ENCODE results near the gene IMPG1. TPM values are rescaled to one million over a fixed set of nuclear protein-coding genes. Genes with fewer than 3 reads are reported as not detected.

IMPG1 gene, protein sequence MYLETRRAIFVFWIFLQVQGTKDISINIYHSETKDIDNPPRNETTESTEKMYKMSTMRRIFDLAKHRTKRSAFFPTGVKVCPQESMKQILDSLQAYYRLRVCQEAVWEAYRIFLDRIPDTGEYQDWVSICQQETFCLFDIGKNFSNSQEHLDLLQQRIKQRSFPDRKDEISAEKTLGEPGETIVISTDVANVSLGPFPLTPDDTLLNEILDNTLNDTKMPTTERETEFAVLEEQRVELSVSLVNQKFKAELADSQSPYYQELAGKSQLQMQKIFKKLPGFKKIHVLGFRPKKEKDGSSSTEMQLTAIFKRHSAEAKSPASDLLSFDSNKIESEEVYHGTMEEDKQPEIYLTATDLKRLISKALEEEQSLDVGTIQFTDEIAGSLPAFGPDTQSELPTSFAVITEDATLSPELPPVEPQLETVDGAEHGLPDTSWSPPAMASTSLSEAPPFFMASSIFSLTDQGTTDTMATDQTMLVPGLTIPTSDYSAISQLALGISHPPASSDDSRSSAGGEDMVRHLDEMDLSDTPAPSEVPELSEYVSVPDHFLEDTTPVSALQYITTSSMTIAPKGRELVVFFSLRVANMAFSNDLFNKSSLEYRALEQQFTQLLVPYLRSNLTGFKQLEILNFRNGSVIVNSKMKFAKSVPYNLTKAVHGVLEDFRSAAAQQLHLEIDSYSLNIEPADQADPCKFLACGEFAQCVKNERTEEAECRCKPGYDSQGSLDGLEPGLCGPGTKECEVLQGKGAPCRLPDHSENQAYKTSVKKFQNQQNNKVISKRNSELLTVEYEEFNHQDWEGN
- not detected for total RNA-seq

DNA sequence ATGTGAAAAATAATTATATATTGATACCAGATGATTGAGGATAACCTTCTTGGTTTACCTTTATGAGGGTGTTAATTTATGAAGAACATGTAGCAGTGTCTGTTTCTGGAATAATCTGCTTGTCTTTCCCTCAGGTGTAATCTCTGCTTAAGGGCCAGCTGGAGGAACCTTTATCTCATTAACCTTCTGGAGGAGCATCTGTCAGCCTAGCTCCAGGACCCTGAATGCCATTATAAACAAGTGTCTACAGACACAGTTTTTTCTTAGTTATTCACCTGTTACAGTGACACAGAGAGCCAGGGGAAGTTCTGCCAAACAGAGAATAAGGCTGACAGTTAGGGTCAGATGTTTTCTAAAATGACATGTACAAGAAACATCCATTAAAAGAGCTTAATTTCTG lies at the start of gene IMPG1:
Gene IMPG1, minus strand, starts transcription at position 101 of the 400 bp plus-strand sequence. CDS start 174 bp downstream, outside the sequence.
- intact Hi-C loops (cut with DNase I) = no loop called here
- Histone ChIP-seq H3K9me3 (no peaks in the 10 kb centered on the region), H3K27ac (no peak within 1 kb of the TSS), H3K36me3 (no peaks in the 10 kb centered on the region), H3K4me1 (no peaks in the 10 kb centered on the region), H3K4me3 (no peak within 1 kb of the TSS), H3K27me3 (no peaks in the 10 kb centered on the region)
- TF ChIP-seq, protein P1, sequence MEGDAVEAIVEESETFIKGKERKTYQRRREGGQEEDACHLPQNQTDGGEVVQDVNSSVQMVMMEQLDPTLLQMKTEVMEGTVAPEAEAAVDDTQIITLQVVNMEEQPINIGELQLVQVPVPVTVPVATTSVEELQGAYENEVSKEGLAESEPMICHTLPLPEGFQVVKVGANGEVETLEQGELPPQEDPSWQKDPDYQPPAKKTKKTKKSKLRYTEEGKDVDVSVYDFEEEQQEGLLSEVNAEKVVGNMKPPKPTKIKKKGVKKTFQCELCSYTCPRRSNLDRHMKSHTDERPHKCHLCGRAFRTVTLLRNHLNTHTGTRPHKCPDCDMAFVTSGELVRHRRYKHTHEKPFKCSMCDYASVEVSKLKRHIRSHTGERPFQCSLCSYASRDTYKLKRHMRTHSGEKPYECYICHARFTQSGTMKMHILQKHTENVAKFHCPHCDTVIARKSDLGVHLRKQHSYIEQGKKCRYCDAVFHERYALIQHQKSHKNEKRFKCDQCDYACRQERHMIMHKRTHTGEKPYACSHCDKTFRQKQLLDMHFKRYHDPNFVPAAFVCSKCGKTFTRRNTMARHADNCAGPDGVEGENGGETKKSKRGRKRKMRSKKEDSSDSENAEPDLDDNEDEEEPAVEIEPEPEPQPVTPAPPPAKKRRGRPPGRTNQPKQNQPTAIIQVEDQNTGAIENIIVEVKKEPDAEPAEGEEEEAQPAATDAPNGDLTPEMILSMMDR (IDR thresholded peaks at IDR 0.05) = no peak
- DNase-seq (ENCODE audit: low spot score in 2 of 2) = no peak

DNA sequence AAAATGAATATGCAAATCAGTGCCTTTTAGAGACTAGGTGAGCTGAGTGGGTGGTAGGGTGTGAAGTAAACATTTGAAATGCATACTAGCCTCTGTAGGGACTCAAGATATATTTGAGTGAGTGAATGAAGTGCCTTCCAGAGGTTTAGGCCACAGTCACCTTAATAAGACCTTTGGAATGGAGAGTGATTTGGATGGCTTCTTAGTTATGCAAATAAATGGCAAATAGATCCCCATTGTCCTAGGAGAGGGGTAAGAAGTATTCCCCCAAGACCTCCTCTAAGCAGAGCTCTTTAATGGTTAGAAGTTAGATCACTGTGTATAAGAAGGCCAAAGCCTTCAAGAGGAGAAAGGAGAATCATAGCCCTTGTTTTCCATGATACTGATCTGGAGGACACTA lies 47.8 kb upstream of the IMPG1 start:
- H3K27ac ChIP-seq = no peak overlapping the region
- no peak overlapping the region for H3K4me3 ChIP-seq
- DNase-seq (ENCODE audit: low spot score in 2 of 2) = no peak
- intact Hi-C loops (cut with DNase I) = no loop called here
- peaks cover 0 to 8% of the 10 kb centered on the region in 2 donors for H3K9me3 ChIP-seq
- H3K27me3 ChIP-seq = no peaks in the 10 kb centered on the region
- H3K4me1 ChIP-seq = no peaks in the 10 kb centered on the region
- H3K36me3 ChIP-seq = no peaks in the 10 kb centered on the region
- TF ChIP-seq, protein P1 (IDR thresholded peaks at IDR 0.05) = no peak

DNA sequence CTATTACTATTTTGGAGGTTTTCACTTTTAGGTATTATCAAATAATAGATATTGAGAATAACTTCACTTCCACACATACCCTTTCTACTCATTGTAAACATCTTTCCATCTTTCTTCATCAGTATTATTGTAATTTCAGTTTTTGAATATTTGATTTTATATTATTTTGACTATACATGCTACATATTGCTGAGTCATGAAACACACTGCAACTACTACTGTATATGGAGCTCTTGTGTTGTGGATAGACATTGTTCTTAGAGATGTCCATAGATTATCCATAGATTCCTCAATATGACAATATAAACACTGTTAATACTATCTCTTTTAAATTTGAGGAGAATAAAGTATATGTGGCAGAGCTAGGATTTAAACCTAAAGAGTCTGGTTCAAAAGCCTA lies 819 bp upstream of the IMPG1 start:
- intact Hi-C loops (cut with DNase I) = no loop called here
- Histone ChIP-seq H3K27ac (no peak overlapping the region), H3K4me1 (no peaks in the 10 kb centered on the region), H3K27me3 (no peaks in the 10 kb centered on the region), H3K36me3 (no peaks in the 10 kb centered on the region), H3K9me3 (no peaks in the 10 kb centered on the region), H3K4me3 (no peak overlapping the region)
- TF ChIP-seq, protein P1 (IDR thresholded peaks at IDR 0.05) = no peak
- DNase-seq (ENCODE audit: low spot score in 2 of 2) = no peak

DNA sequence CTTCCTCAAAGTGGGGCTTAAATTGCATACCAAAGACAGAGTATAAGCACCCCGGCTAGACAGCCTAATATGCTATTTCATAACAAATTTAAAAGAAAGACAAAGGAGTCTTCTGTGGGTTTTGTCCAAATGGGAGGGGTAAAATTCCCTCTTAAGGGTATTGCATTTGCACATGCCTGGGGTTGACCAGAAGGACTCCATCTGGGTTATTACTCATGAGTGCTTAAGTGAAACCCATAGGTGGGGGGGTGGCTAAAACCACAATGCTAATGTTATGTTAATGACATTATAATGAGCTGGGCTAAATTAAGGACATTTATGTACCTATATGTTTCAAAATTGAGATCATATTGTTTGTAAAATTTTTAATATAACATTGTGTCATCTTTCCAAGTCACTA lies 15.0 kb downstream of the IMPG1 start:
- intact Hi-C loops (cut with DNase I) = no loop called here

DNA sequence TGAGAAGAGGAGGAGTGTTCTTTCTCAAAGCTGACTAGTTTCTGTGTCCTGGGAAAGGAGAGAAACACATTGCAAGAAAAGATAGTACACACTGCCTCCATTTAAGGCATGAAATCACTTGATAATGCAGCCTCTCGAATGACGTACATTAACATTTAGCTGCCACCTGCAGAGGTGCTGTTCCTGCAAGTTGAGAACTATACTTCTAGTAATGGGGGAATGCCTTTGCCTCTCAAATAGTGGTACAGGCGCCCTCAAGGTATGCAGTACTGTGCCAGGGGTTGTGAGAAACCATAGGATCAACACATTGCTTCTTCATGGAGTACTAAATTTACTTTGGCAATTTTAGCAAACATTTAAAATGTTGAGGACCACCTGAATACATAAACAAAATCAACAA lies 20.1 kb downstream of the IMPG1 start:
- Histone ChIP-seq H3K4me1 (no peaks in the 10 kb centered on the region), H3K27ac (no peak overlapping the region), H3K9me3 (no peaks in the 10 kb centered on the region), H3K36me3 (no peaks in the 10 kb centered on the region), H3K27me3 (no peaks in the 10 kb centered on the region), H3K4me3 (no peak overlapping the region)
- intact Hi-C loops (cut with DNase I) = no loop called here
- TF ChIP-seq, protein P1 (IDR thresholded peaks at IDR 0.05) = no peak
- DNase-seq (ENCODE audit: low spot score in 2 of 2) = no peak

More for the DNA sequence above, 15.0 kb downstream of the IMPG1 start:
- no peaks in the 10 kb centered on the region for H3K4me1 ChIP-seq
- no peaks in the 10 kb centered on the region for H3K27me3 ChIP-seq
- TF ChIP-seq, protein P1 (IDR thresholded peaks at IDR 0.05) = no peak
- no peak for DNase-seq (ENCODE audit: low spot score in 2 of 2)
- H3K9me3 ChIP-seq = no peaks in the 10 kb centered on the region
- H3K36me3 ChIP-seq = no peaks in the 10 kb centered on the region
- H3K27ac ChIP-seq = no peak overlapping the region
- no peak overlapping the region for H3K4me3 ChIP-seq

All from ascending aorta (tissue), 2 donors.